Measurements from ENCODE around the gene MYH10.

Gene MYH10

DNA sequence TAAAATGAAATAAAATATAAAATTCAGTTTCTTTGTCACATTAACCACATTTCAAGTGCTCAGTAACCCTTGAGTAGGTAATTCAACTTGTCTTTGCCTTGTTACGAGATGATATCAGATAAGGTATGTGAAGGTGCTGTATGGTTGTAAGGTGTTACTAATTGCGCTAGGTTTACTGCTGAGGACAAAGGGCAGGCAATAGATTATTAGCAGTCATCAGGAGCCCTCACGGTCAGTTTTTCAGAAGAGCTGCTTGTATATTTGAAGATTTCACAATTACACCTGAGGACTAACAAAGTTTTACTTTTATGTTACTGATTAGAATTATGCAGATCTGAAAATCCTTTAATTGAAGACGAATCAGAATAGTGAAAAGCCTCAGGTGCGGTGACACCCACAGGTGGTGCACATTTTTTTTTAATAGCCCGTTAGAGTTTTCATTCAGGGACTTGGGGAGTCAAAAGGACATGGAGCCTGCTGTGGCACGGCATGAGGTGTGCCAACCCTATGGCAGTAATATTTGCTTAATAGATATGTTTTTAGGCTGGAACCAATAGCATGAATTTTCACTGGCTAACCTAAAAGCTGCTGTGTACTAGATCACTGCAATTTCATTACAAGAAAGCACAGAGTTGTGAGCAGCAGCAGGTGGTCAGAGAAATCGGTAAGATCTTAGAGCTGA, 178.5 kb downstream of the MYH10 start:
- no peaks in the 10 kb centered on the region for H3K9me3 ChIP-seq (ENCODE audit: severe bottlenecking)
- DNase-seq (ENCODE audit: low spot score) (no peak), ATAC-seq (ENCODE audit: low read depth) (no peak)
- no peak overlapping the region for H3K27ac ChIP-seq (ENCODE audit: poor library complexity, severe bottlenecking)
- H3K36me3 ChIP-seq (ENCODE audit: low read depth) = peaks cover 95% of the 10 kb centered on the region
- no peak for TF ChIP-seq CTCF (IDR thresholded peaks at IDR 0.05; ENCODE audit: poor library complexity, severe bottlenecking)
- H3K4me3 ChIP-seq (ENCODE audit: severe bottlenecking) = no peak overlapping the region
- H3K4me1 ChIP-seq (ENCODE audit: insufficient read depth, poor library complexity, severe bottlenecking) = no peaks in the 10 kb centered on the region
- no peaks in the 10 kb centered on the region for H3K27me3 ChIP-seq (ENCODE audit: insufficient read depth, poor library complexity, severe bottlenecking)

- ATAC-seq (ENCODE audit: low read depth) (no peak), DNase-seq (ENCODE audit: low spot score) (no peak)
- TF ChIP-seq CTCF (IDR thresholded peaks at IDR 0.05; ENCODE audit: poor library complexity, severe bottlenecking) = no peak
- Histone ChIP-seq H3K9me3 (ENCODE audit: severe bottlenecking) (no peaks in the 10 kb centered on the region), H3K36me3 (ENCODE audit: low read depth) (peaks cover 93% of the 10 kb centered on the region), H3K27ac (ENCODE audit: poor library complexity, severe bottlenecking) (no peak overlapping the region), H3K4me1 (ENCODE audit: insufficient read depth, poor library complexity, severe bottlenecking) (no peaks in the 10 kb centered on the region), H3K27me3 (ENCODE audit: insufficient read depth, poor library complexity, severe bottlenecking) (no peaks in the 10 kb centered on the region), H3K4me3 (ENCODE audit: severe bottlenecking) (no peak overlapping the region)
Observed at GRCh38 chr17:8448310-8448709, 182.2 kb downstream of the MYH10 start.

DNA sequence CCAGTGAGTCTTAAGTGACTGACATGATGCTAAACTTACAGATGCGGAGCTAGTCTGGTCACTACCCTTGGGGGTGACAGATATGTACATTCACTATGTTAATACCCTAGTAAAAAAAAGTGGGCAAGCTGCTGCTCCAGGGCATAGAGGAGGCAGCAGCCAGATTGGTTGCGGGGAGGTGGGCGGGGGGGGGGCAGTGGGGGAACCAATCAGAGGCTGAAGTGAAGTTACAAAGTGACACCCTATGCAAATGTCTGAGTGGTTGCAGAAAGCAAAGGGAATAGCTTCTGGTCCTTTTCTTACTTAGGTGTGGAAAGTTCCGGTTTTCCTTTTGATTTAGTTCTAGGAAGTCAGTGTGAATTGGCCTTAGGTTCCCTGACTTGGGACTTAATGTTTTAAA, 182.7 kb downstream of the MYH10 start:
- H3K4me1 ChIP-seq (ENCODE audit: insufficient read depth, poor library complexity, severe bottlenecking) = no peaks in the 10 kb centered on the region
- DNase-seq (ENCODE audit: low spot score) (no peak), ATAC-seq (ENCODE audit: low read depth) (no peak)
- H3K27me3 ChIP-seq (ENCODE audit: insufficient read depth, poor library complexity, severe bottlenecking) = no peaks in the 10 kb centered on the region
- H3K27ac ChIP-seq (ENCODE audit: poor library complexity, severe bottlenecking) = no peak overlapping the region
- no peaks in the 10 kb centered on the region for H3K9me3 ChIP-seq (ENCODE audit: severe bottlenecking)
- H3K36me3 ChIP-seq (ENCODE audit: low read depth) = peaks cover 88% of the 10 kb centered on the region
- TF ChIP-seq CTCF (IDR thresholded peaks at IDR 0.05; ENCODE audit: poor library complexity, severe bottlenecking) = no peak
- no peak overlapping the region for H3K4me3 ChIP-seq (ENCODE audit: severe bottlenecking)

DNA sequence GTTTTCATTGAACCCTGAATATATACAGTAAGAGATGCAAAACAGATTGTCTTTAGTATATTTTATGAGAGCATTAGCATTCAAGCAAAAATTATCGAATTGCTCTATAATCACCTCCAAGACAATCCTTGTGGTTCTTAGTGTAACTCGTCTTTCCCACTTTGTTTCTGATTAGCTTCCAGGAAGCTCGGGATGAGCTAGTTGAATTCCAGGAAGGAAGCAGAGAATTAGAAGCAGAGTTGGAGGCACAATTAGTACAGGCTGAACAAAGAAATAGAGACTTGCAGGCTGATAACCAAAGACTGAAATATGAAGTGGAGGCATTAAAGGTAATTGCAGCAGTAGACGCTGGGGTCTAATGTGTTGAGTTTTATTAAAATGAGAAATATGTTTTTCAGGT, 185.0 kb downstream of the MYH10 start:
- no peaks in the 10 kb centered on the region for H3K4me1 ChIP-seq (ENCODE audit: insufficient read depth, poor library complexity, severe bottlenecking)
- H3K36me3 ChIP-seq (ENCODE audit: low read depth) = peaks cover 78% of the 10 kb centered on the region
- no peaks in the 10 kb centered on the region for H3K27me3 ChIP-seq (ENCODE audit: insufficient read depth, poor library complexity, severe bottlenecking)
- H3K9me3 ChIP-seq (ENCODE audit: severe bottlenecking) = no peaks in the 10 kb centered on the region
- no peak overlapping the region for H3K4me3 ChIP-seq (ENCODE audit: severe bottlenecking)
- ATAC-seq (ENCODE audit: low read depth) = no peak
- DNase-seq (ENCODE audit: low spot score) = no peak
- no peak overlapping the region for H3K27ac ChIP-seq (ENCODE audit: poor library complexity, severe bottlenecking)
- TF ChIP-seq CTCF (IDR thresholded peaks at IDR 0.05; ENCODE audit: poor library complexity, severe bottlenecking) = no peak

DNA sequence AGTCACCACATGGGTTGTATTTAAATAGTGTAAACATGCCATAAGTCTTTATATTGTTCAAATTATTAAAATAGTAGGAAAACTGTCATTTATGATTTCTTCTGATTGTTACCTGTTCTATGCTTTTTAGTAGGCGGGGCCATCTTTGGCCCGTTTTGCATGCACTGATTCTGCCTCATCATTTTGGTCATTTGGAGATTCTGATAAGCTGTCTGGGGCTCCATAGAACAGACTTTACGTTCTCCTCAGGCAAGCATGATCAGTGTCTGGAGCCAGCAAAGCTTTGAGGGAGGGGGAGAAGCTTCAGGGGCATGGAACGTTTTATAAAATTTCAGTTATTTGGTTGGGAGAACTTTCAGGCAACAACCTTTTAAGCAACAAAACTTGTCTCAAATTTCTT, 186.0 kb downstream of the MYH10 start:
- no peaks in the 10 kb centered on the region for H3K9me3 ChIP-seq (ENCODE audit: severe bottlenecking)
- no peak overlapping the region for H3K27ac ChIP-seq (ENCODE audit: poor library complexity, severe bottlenecking)
- no peaks in the 10 kb centered on the region for H3K4me1 ChIP-seq (ENCODE audit: insufficient read depth, poor library complexity, severe bottlenecking)
- H3K36me3 ChIP-seq (ENCODE audit: low read depth) = peaks cover 75% of the 10 kb centered on the region
- no peak overlapping the region for H3K4me3 ChIP-seq (ENCODE audit: severe bottlenecking)
- no peak for TF ChIP-seq CTCF (IDR thresholded peaks at IDR 0.05; ENCODE audit: poor library complexity, severe bottlenecking)
- DNase-seq (ENCODE audit: low spot score) = no peak
- no peaks in the 10 kb centered on the region for H3K27me3 ChIP-seq (ENCODE audit: insufficient read depth, poor library complexity, severe bottlenecking)
- ATAC-seq (ENCODE audit: low read depth) = no peak

Measured in RWPE2 (cell line).